Activated B cell treated with CpG ODN at 0.5 μM for 24 hours (primary cell): ENCODE data around the gene TCF23. TPM values are rescaled to one million over a fixed set of nuclear protein-coding genes. Genes with fewer than 3 reads are reported as not detected.

Experiments
- ATAC-seq: fragments of 200-7000 bp; cut with Tn5 transposase; one replicate; pipeline ENCODE4 v1.10.0; 2021; ENCODE audit warnings: low read depth, mild to moderate bottlenecking, moderate library complexity
- CTCF ChIA-PET: fragments of 350-600 bp; sonication (Branson Sonifier 250); formaldehyde crosslinking; loops from one replicate; lab custom pipeline; 2021; ENCODE audit warnings: antibody characterized with exemption; lab: Charles Lee
- POLR2A ChIA-PET: fragments of 350-600 bp; sonication (Branson Sonifier 250); formaldehyde crosslinking; loops from one replicate; lab custom pipeline; 2021; ENCODE audit warnings: antibody characterized with exemption; lab: Charles Lee
- DNase-seq: peaks from one replicate; pipeline ENCODE4 v3.0.0; 2022
- H3K27ac Mint-ChIP-seq: one replicate; pipeline ENCODE4 v1.8.0; 2020; ENCODE audit warnings: mixed read lengths
- H3K27me3 Mint-ChIP-seq: one replicate; pipeline ENCODE4 v1.8.0; 2021; ENCODE audit warnings: mixed read lengths
- H3K36me3 Mint-ChIP-seq: one replicate; pipeline ENCODE4 v1.8.0; 2021; ENCODE audit warnings: low read depth, mixed read lengths
- H3K4me1 Mint-ChIP-seq: one replicate; pipeline ENCODE4 v1.8.0; 2021; ENCODE audit warnings: mixed read lengths
- H3K4me3 Mint-ChIP-seq: one replicate; pipeline ENCODE4 v1.8.0; 2020; ENCODE audit warnings: mild to moderate bottlenecking, mixed read lengths
- H3K9me3 Mint-ChIP-seq: one replicate; pipeline ENCODE4 v1.8.0; 2020; ENCODE audit warnings: mixed read lengths
- CTCF ChIP-seq: fragments of 200-600 bp; IDR thresholded peaks from one replicate; pipeline ENCODE4 v1.8.0; 2022; ENCODE audit warnings: antibody characterized with exemption, mild to moderate bottlenecking
- intact Hi-C: fragments of 100-400 bp; cut with micrococcal nuclease; formaldehyde crosslinking; loops from one replicate; pipeline ENCODE4 v1.15.1; 2024
- total RNA-seq: library from RNA; stranded (reverse); gene quantifications from 2 replicates; pipeline ENCODE4 v1.2.3, GENCODE V29; 2022

The TCF23 gene
- total RNA-seq, 1 donor from 2014 or later = 0.07 TPM

- Mint-ChIP-seq H3K4me1 (no peaks in the 10 kb centered on the region), H3K27me3 (peaks cover 24% of the 10 kb centered on the region), H3K36me3 (no peaks in the 10 kb centered on the region), H3K4me3 (no peak overlapping the region), H3K27ac (no peak overlapping the region), H3K9me3 (no peaks in the 10 kb centered on the region)
- ChIA-PET CTCF (interaction anchor here (1.3 kb wide), 1 partner anchor 19 kb away, joined by 4 read pairs; no protein-coding TSS in a partner anchor), POLR2A (no interaction called here)
- no peak for TF ChIP-seq CTCF
- intact Hi-C loops = no loop called here
- no peak for DNase-seq
- no peak for ATAC-seq
Measured at GRCh38 chr2:27150639-27151230, 1.9 kb downstream of the TCF23 start.

GRCh38 chr2:27152102-27152795 is 3.4 kb downstream of the TCF23 start:
- Mint-ChIP-seq H3K4me3 (no peak overlapping the region), H3K4me1 (no peaks in the 10 kb centered on the region), H3K36me3 (no peaks in the 10 kb centered on the region), H3K27me3 (peaks cover 20% of the 10 kb centered on the region), H3K9me3 (no peaks in the 10 kb centered on the region), H3K27ac (no peak overlapping the region)
- no peak for ATAC-seq
- TF ChIP-seq CTCF = no peak
- intact Hi-C loops = no loop called here
- DNase-seq = no peak
- POLR2A ChIA-PET = no interaction called here
- CTCF ChIA-PET = interaction anchor here (1.3 kb wide), 1 partner anchor 18 kb away, joined by 4 read pairs; no protein-coding TSS in a partner anchor

GRCh38 chr2:27152796-27153464 is 4.1 kb downstream of the TCF23 start:
- ATAC-seq (no peak), DNase-seq (no peak)
- H3K27ac Mint-ChIP-seq = no peak overlapping the region
- TF ChIP-seq CTCF = no peak
- H3K36me3 Mint-ChIP-seq = no peaks in the 10 kb centered on the region
- no peaks in the 10 kb centered on the region for H3K4me1 Mint-ChIP-seq
- H3K27me3 Mint-ChIP-seq = peaks cover 18% of the 10 kb centered on the region
- ChIA-PET CTCF (no interaction called here), POLR2A (no interaction called here)
- intact Hi-C loops = no loop called here
- H3K9me3 Mint-ChIP-seq = no peaks in the 10 kb centered on the region
- H3K4me3 Mint-ChIP-seq = no peak overlapping the region

- intact Hi-C loops = no loop called here
- ChIA-PET POLR2A (no interaction called here), CTCF (no interaction called here)
- TF ChIP-seq CTCF = no peak
- Mint-ChIP-seq H3K9me3 (no peaks in the 10 kb centered on the region), H3K27me3 (peaks cover 15% of the 10 kb centered on the region), H3K27ac (no peak overlapping the region), H3K4me3 (no peak overlapping the region), H3K36me3 (no peaks in the 10 kb centered on the region), H3K4me1 (no peaks in the 10 kb centered on the region)
- DNase-seq (no peak), ATAC-seq (no peak)
Measured at GRCh38 chr2:27154488-27154887, 5.7 kb downstream of the TCF23 start.

GRCh38 chr2:27155069-27155520 is 6.3 kb downstream of the TCF23 start:
- intact Hi-C loops = no loop called here
- CTCF ChIA-PET = no interaction called here
- no peak for TF ChIP-seq CTCF
- H3K27ac Mint-ChIP-seq = no peak overlapping the region
- no peak overlapping the region for H3K4me3 Mint-ChIP-seq
- H3K36me3 Mint-ChIP-seq = no peaks in the 10 kb centered on the region
- DNase-seq = no peak
- no peaks in the 10 kb centered on the region for H3K4me1 Mint-ChIP-seq
- H3K27me3 Mint-ChIP-seq = peaks cover 15% of the 10 kb centered on the region
- POLR2A ChIA-PET = no interaction called here
- no peaks in the 10 kb centered on the region for H3K9me3 Mint-ChIP-seq
- no peak for ATAC-seq
